ENCODE data around the gene MIPOL1.

Gene MIPOL1

DNA sequence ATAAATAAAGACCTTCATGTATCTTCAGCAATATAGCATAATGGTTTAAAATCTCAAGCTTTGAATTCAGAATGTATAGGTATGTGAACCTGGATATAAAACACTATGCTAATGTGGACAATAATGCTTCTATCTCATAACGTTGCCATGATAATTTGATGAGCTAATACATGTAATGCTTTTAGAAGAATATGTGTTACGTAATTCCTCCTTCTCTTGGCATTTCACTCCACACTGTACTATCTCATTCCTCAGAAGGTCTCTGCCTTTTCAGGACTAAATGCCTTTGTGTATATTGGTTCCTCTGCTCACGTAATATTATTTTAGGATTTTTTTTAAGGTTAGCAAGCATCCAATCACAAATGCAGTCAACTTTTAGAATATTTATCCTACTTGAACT lies 310.8 kb downstream of the MIPOL1 start:
- DNase-seq (ENCODE audit: low read depth): no peak
- in situ Hi-C loops (cut with HindIII; ENCODE audit: low sequenced_read_pairs): no loop called here
- TF ChIP-seq, protein P1, sequence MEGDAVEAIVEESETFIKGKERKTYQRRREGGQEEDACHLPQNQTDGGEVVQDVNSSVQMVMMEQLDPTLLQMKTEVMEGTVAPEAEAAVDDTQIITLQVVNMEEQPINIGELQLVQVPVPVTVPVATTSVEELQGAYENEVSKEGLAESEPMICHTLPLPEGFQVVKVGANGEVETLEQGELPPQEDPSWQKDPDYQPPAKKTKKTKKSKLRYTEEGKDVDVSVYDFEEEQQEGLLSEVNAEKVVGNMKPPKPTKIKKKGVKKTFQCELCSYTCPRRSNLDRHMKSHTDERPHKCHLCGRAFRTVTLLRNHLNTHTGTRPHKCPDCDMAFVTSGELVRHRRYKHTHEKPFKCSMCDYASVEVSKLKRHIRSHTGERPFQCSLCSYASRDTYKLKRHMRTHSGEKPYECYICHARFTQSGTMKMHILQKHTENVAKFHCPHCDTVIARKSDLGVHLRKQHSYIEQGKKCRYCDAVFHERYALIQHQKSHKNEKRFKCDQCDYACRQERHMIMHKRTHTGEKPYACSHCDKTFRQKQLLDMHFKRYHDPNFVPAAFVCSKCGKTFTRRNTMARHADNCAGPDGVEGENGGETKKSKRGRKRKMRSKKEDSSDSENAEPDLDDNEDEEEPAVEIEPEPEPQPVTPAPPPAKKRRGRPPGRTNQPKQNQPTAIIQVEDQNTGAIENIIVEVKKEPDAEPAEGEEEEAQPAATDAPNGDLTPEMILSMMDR (IDR thresholded peaks at IDR 0.05; ENCODE audit: low read depth, low read length, missing control alignments): no peak
- no peak overlapping the region for H3K4me3 ChIP-seq (ENCODE audit: low read depth, low read length)

DNA sequence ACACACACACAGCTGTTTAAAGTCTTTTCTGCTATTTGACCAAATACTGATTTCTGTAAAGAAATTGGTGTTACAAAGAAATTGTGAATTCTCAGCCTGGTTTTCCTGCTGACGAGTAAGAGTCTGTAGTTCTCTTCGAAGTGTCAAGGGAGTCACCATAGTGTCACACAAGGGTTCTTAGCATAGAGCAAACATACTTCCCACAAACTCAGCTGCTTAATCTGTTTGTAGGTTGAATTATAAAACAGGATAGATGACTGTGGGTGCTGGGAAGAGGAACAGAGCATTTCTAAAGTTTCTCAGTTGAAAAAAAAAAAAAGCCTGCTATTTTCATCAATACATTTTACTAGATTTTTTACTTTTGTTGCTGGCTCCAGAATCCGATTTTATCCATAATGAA lies 314.4 kb downstream of the MIPOL1 start:
- TF ChIP-seq, protein P1 (IDR thresholded peaks at IDR 0.05; ENCODE audit: low read depth, low read length, missing control alignments): no peak
- DNase-seq (ENCODE audit: low read depth): no peak
- H3K4me3 ChIP-seq (ENCODE audit: low read depth, low read length): no peak overlapping the region
- in situ Hi-C loops (cut with HindIII; ENCODE audit: low sequenced_read_pairs): no loop called here

DNA sequence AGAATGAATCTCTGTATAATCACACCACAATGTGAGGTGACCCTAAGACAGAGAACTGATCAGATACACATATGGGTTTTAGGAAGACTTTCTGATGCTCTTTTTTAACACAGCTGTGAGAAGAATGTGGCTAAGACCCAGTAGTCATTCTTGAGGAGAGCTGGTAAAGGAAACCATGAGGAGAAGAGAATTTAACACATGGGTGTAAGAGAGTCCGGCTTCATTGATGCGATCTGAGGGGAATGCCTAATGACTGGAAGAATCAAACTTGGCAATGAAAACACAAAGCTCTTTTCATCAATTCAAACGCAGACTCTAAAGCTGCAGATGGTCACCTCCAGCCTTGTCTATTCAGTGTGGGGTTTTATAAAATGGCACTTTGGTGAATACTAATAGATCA lies 318.0 kb downstream of the MIPOL1 start:
- no peak for DNase-seq (ENCODE audit: low read depth)
- no peak overlapping the region for H3K4me3 ChIP-seq (ENCODE audit: low read depth, low read length)
- in situ Hi-C loops (cut with HindIII; ENCODE audit: low sequenced_read_pairs): no loop called here
- TF ChIP-seq, protein P1 (IDR thresholded peaks at IDR 0.05; ENCODE audit: low read depth, low read length, missing control alignments): no peak

DNA sequence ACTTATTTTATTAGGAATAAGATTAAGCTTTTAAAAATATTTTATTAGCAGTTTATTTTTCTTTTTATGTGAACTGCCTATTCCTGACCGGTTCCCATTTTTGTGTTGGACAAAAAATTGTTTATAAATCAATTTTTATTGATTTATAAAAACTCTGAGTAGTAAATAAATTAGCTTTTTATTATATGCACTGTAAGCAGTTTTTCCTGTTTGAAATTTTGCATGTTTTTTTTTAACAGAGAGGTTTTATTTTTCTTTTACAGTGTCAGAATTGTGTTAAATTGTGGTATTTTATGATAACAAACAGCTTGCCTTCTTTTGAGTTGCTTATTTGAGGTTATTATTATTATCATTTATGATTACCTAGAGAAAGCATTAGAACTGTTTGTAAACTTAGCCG lies 329.3 kb downstream of the MIPOL1 start:
- TF ChIP-seq, protein P1 (IDR thresholded peaks at IDR 0.05; ENCODE audit: low read depth, low read length, missing control alignments): no peak
- H3K4me3 ChIP-seq (ENCODE audit: low read depth, low read length): no peak overlapping the region
- in situ Hi-C loops (cut with HindIII; ENCODE audit: low sequenced_read_pairs): no loop called here
- no peak for DNase-seq (ENCODE audit: low read depth)

DNA sequence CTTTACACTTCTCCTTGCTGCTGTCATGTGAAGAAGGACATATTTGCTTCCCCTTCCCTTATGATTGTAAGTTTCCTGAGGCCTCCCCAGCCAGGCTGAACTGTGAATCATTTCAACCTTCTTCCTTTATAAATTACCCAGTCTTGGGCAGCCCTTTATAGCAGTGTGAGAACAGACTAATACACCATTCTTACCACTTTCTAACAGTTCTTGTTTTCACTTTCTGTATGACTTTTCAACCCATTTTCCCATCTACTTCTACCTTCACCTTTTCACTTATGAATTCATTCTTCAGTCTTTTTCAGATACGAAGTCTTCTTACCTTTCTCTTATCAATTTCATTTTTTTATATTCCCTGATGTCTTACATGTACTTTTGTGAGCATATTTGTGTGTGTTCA lies 342.3 kb downstream of the MIPOL1 start:
- TF ChIP-seq, protein P1 (IDR thresholded peaks at IDR 0.05; ENCODE audit: low read depth, low read length, missing control alignments): no peak
- no peak overlapping the region for H3K4me3 ChIP-seq (ENCODE audit: low read depth, low read length)
- no peak for DNase-seq (ENCODE audit: low read depth)
- in situ Hi-C loops (cut with HindIII; ENCODE audit: low sequenced_read_pairs): no loop called here

DNA sequence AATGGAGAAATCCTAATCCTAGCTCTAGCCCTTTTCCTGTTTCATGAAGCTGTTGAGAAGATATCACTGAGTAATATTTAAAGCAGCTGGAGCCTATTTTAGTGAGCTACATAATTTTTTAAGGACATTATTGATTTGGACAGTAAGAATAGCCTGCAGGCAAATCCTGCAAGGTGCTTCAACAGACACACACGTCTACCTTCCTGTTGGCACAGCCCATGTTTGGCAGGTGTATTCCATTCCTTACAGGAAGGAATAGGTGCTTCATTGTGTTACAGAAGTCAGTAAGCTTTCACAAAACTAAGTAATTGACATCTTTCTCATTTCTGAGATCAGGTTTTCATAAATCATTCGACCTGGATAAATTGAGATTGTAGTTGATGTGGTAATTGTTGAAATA lies 346.7 kb downstream of the MIPOL1 start:
- no peak for DNase-seq (ENCODE audit: low read depth)
- TF ChIP-seq, protein P1 (IDR thresholded peaks at IDR 0.05; ENCODE audit: low read depth, low read length, missing control alignments): no peak
- H3K4me3 ChIP-seq (ENCODE audit: low read depth, low read length): no peak overlapping the region
- in situ Hi-C loops (cut with HindIII; ENCODE audit: low sequenced_read_pairs): no loop called here

DNA sequence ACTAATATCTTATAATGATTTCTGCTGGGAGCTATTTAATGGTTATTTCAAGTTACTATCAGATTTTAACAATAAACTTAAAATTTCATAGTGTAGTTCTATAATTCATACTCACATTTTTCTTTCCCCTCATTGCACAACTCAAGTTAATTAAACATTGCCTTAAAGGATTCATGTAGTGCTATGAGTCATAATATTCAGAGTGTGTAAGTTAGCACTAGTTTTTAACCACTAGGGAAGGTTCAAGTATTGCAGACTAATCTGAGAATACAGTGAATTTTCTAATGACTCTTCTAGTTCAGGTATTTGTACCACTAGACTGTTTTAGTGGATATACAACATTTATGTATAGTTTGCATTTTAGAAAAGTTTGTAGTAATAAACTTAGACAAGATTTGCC lies 347.4 kb downstream of the MIPOL1 start:
- no peak overlapping the region for H3K4me3 ChIP-seq (ENCODE audit: low read depth, low read length)
- TF ChIP-seq, protein P1 (IDR thresholded peaks at IDR 0.05; ENCODE audit: low read depth, low read length, missing control alignments): no peak
- DNase-seq (ENCODE audit: low read depth): no peak
- in situ Hi-C loops (cut with HindIII; ENCODE audit: low sequenced_read_pairs): no loop called here
